Measurements from ENCODE around the gene PARD3B.

DNA sequence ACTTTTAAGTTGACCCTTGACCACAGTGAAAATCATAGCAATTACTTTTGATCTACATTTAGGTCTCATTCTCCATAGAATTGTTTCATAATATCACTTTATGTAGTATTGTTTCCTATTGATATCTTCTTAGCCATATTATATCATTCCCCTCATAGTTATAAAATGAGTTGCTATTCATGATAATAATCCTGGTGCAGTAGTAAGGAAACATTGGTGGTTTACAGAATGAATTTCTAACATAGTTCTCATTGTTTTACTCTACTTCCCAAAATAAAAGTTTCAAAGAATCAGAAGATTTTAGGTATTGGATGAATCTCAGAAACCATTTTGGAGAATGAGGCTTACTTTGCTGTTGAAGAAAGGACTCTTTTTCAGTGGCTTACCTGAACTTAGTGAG is 246.0 kb downstream of the PARD3B start:
- TF ChIP-seq, protein P1, sequence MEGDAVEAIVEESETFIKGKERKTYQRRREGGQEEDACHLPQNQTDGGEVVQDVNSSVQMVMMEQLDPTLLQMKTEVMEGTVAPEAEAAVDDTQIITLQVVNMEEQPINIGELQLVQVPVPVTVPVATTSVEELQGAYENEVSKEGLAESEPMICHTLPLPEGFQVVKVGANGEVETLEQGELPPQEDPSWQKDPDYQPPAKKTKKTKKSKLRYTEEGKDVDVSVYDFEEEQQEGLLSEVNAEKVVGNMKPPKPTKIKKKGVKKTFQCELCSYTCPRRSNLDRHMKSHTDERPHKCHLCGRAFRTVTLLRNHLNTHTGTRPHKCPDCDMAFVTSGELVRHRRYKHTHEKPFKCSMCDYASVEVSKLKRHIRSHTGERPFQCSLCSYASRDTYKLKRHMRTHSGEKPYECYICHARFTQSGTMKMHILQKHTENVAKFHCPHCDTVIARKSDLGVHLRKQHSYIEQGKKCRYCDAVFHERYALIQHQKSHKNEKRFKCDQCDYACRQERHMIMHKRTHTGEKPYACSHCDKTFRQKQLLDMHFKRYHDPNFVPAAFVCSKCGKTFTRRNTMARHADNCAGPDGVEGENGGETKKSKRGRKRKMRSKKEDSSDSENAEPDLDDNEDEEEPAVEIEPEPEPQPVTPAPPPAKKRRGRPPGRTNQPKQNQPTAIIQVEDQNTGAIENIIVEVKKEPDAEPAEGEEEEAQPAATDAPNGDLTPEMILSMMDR (IDR thresholded peaks at IDR 0.05; ENCODE audit: insufficient read depth, low read length), result no peak
- TF ChIP-seq POLR2AphosphoS5 (IDR thresholded peaks at IDR 0.05; ENCODE audit: low read depth), result no peak
